GM23338 (cell line): ENCODE measurements around the gene MPP4. TPM values are rescaled to one million over a fixed set of nuclear protein-coding genes. Genes with fewer than 3 reads are reported as not detected.

ENCODE experiments used
- ATAC-seq: fragments of 200-7000 bp; cut with Tn5 transposase; 3 replicates; pipeline ENCODE4 v1.9.1; 2020
- DNase-seq: peaks from one replicate; pipeline ENCODE4 v3.0.0-alpha.2; 2015; ENCODE audit warnings: low spot score
- H2AFZ ChIP-seq: fragments of 200-600 bp; sonication (generic); 2 replicates; pipeline ENCODE4 v1.8.0; 2016; ENCODE audit warnings: antibody characterized with exemption, mild to moderate bottlenecking, moderate library complexity
- H3F3A ChIP-seq: fragments of 200-600 bp; sonication (generic); replicated peaks from 2 replicates; pipeline ENCODE4 v1.8.0; 2017; ENCODE audit warnings: antibody characterized with exemption, mixed run types, low read depth
- H3K27ac ChIP-seq: fragments of 200-600 bp; sonication (generic); 2 replicates; pipeline ENCODE4 v1.6.1; 2016; ENCODE audit warnings: low read depth
- H3K27me3 ChIP-seq: fragments of 200-600 bp; sonication (generic); 2 replicates; pipeline ENCODE4 v1.8.0; 2016; ENCODE audit warnings: mild to moderate bottlenecking, mixed run types, moderate library complexity; ENCODE audit not compliant: insufficient read depth
- H3K36me3 ChIP-seq: fragments of 200-600 bp; sonication (generic); 2 replicates; pipeline ENCODE4 v1.8.0; 2016; ENCODE audit warnings: mild to moderate bottlenecking; ENCODE audit not compliant: insufficient read depth
- H3K4me1 ChIP-seq: fragments of 200-600 bp; sonication (generic); 2 replicates; pipeline ENCODE4 v1.8.0; 2016; ENCODE audit warnings: mild to moderate bottlenecking, moderate library complexity; ENCODE audit not compliant: insufficient read depth
- H3K4me2 ChIP-seq: fragments of 200-600 bp; sonication (generic); 2 replicates; pipeline ENCODE4 v1.7.1; 2017; ENCODE audit warnings: mixed run types
- H3K4me3 ChIP-seq: fragments of 200-600 bp; sonication (generic); 2 replicates; pipeline ENCODE4 v1.6.1; 2016; ENCODE audit warnings: mixed run types
- H3K79me2 ChIP-seq: fragments of 200-600 bp; sonication (generic); replicated peaks from 2 replicates; pipeline ENCODE4 v1.8.0; 2017; ENCODE audit warnings: mild to moderate bottlenecking; ENCODE audit not compliant: insufficient read depth
- H3K9me2 ChIP-seq: fragments of 200-600 bp; sonication (generic); 2 replicates; pipeline ENCODE4 v1.8.0; 2017; ENCODE audit not compliant: insufficient read depth
- H4K20me1 ChIP-seq: fragments of 200-600 bp; sonication (generic); replicated peaks from 2 replicates; pipeline ENCODE4 v1.8.0; 2017; ENCODE audit warnings: mild to moderate bottlenecking; ENCODE audit not compliant: insufficient read depth
- H3K27ac Mint-ChIP-seq: 2 replicates; pipeline ENCODE4 v1.8.0; 2020; ENCODE audit warnings: inconsistent platforms, mild to moderate bottlenecking, moderate library complexity, mixed read lengths
- H3K27me3 Mint-ChIP-seq: 3 replicates; pipeline ENCODE4 v1.8.0; 2022; ENCODE audit warnings: low read depth, mild to moderate bottlenecking, moderate library complexity, mixed read lengths, inconsistent platforms; ENCODE audit not compliant: insufficient read depth, poor library complexity
- H3K36me3 Mint-ChIP-seq: 3 replicates; pipeline ENCODE4 v1.8.0; 2021; ENCODE audit warnings: low read depth, mild to moderate bottlenecking, inconsistent platforms, moderate library complexity, mixed read lengths
- H3K4me1 Mint-ChIP-seq: 3 replicates; pipeline ENCODE4 v1.8.0; 2020; ENCODE audit warnings: mild to moderate bottlenecking, inconsistent platforms, mixed read lengths
- H3K4me3 Mint-ChIP-seq: 3 replicates; pipeline ENCODE4 v1.8.0; 2021; ENCODE audit warnings: moderate library complexity, mild to moderate bottlenecking, inconsistent platforms, mixed read lengths
- H3K9me3 Mint-ChIP-seq: 3 replicates; pipeline ENCODE4 v1.8.0; 2020; ENCODE audit warnings: moderate library complexity, mild to moderate bottlenecking, inconsistent platforms, mixed read lengths
- CREB1 ChIP-seq: fragments of 250-450 bp; sonication (Bioruptor Pico); IDR thresholded peaks from 2 replicates; pipeline ENCODE4 v1.5.0; 2020; ENCODE audit warnings: low read depth, mild to moderate bottlenecking, moderate library complexity
- EZH2 ChIP-seq: fragments of 200-600 bp; sonication (generic); IDR thresholded peaks from one replicate; pipeline ENCODE4 v1.8.0; 2017; ENCODE audit warnings: antibody characterized with exemption, mild to moderate bottlenecking, low read depth; ENCODE audit not compliant: unreplicated experiment
- EZH2phosphoT487 ChIP-seq: fragments of 200-600 bp; sonication (generic); IDR thresholded peaks from one replicate; pipeline ENCODE4 v1.8.1; 2018; ENCODE audit warnings: antibody characterized with exemption; ENCODE audit not compliant: unreplicated experiment
- NANOG ChIP-seq: IDR thresholded peaks from 2 replicates; pipeline ENCODE4 v1.6.1; 2016; ENCODE audit warnings: antibody characterized with exemption, borderline replicate concordance
- POLR2AphosphoS5 ChIP-seq: IDR thresholded peaks from 2 replicates; pipeline ENCODE4 v1.6.1; 2016; ENCODE audit warnings: antibody characterized with exemption, low read depth
- ZNF114 ChIP-seq: fragments of 250-450 bp; sonication (Bioruptor Pico); IDR thresholded peaks from 2 replicates; pipeline ENCODE4 v1.5.0; 2020; ENCODE audit warnings: mild to moderate bottlenecking, moderate library complexity
- polyA plus RNA-seq: library from polyadenylated mRNA; unstranded; fragments of >200 nt; fragmentation: Nextera tagmentation; extraction: Ambion mirVana; gene quantifications from 2 replicates; pipeline ENCODE4 v1.2.1, GENCODE V29; 2016
- total RNA-seq: library from RNA; depleted of rRNA; stranded (reverse); fragments of >200 nt; shearing (Covaris generic); gene quantifications from 2 replicates; pipeline ENCODE4 v1.2.3, GENCODE V29; 2014
- TF ChIP-seq, protein P1 (sequence below): fragments of 250-450 bp; sonication (Bioruptor Pico); IDR thresholded peaks from 2 replicates; pipeline ENCODE4 v1.5.0; 2020; ENCODE audit warnings: mild to moderate bottlenecking, moderate library complexity
- TF ChIP-seq, protein P2 (sequence below), 2 experiments: fragments of 200-600 bp in 1 of 2; sonication (generic) in 1 of 2; conservative IDR thresholded peaks; 2 replicates each; pipeline versions ENCODE4 v1.5.1 to v1.6.1; 2016 to 2017; ENCODE audit warnings: antibody characterized with exemption in 2 of 2, low read depth in 2 of 2, mild to moderate bottlenecking in 2 of 2, moderate library complexity in 1 of 2
- TF ChIP-seq, protein P3 (sequence below): IDR thresholded peaks from 2 replicates; pipeline ENCODE4 v1.6.1; 2016; ENCODE audit warnings: antibody characterized with exemption

The MPP4 gene
- total and polyA plus RNA-seq, 2 experiments from 2014 or later = not detected

DNA sequence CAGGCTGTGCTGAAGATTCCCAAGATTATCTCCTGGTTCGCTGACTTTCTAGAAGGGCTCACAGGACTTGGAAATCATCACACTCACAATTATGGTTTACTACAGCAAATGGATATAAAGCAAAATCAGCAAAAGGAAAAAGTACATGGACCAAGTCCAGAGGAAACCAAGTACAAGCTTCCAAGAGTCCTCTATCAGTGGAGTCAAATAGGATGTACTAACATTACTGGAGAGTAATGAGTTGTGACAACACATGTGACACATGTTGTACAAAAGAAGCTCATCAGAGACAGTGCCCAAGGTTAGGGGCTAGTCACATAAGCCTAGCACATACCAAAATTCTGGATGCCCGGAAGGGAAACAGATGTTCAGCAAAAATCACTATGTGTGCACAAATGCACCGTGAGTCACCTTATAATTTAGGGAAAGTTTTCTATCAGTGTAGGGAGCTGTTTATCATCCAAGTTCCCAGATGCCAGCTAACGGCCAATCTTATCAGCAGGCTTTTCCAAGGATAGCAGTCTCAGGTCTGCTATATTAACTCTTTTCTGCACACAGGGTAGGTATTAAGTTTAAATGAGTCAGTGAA is 64.7 kb downstream of the MPP4 start (continued):
- TF ChIP-seq, protein P1, sequence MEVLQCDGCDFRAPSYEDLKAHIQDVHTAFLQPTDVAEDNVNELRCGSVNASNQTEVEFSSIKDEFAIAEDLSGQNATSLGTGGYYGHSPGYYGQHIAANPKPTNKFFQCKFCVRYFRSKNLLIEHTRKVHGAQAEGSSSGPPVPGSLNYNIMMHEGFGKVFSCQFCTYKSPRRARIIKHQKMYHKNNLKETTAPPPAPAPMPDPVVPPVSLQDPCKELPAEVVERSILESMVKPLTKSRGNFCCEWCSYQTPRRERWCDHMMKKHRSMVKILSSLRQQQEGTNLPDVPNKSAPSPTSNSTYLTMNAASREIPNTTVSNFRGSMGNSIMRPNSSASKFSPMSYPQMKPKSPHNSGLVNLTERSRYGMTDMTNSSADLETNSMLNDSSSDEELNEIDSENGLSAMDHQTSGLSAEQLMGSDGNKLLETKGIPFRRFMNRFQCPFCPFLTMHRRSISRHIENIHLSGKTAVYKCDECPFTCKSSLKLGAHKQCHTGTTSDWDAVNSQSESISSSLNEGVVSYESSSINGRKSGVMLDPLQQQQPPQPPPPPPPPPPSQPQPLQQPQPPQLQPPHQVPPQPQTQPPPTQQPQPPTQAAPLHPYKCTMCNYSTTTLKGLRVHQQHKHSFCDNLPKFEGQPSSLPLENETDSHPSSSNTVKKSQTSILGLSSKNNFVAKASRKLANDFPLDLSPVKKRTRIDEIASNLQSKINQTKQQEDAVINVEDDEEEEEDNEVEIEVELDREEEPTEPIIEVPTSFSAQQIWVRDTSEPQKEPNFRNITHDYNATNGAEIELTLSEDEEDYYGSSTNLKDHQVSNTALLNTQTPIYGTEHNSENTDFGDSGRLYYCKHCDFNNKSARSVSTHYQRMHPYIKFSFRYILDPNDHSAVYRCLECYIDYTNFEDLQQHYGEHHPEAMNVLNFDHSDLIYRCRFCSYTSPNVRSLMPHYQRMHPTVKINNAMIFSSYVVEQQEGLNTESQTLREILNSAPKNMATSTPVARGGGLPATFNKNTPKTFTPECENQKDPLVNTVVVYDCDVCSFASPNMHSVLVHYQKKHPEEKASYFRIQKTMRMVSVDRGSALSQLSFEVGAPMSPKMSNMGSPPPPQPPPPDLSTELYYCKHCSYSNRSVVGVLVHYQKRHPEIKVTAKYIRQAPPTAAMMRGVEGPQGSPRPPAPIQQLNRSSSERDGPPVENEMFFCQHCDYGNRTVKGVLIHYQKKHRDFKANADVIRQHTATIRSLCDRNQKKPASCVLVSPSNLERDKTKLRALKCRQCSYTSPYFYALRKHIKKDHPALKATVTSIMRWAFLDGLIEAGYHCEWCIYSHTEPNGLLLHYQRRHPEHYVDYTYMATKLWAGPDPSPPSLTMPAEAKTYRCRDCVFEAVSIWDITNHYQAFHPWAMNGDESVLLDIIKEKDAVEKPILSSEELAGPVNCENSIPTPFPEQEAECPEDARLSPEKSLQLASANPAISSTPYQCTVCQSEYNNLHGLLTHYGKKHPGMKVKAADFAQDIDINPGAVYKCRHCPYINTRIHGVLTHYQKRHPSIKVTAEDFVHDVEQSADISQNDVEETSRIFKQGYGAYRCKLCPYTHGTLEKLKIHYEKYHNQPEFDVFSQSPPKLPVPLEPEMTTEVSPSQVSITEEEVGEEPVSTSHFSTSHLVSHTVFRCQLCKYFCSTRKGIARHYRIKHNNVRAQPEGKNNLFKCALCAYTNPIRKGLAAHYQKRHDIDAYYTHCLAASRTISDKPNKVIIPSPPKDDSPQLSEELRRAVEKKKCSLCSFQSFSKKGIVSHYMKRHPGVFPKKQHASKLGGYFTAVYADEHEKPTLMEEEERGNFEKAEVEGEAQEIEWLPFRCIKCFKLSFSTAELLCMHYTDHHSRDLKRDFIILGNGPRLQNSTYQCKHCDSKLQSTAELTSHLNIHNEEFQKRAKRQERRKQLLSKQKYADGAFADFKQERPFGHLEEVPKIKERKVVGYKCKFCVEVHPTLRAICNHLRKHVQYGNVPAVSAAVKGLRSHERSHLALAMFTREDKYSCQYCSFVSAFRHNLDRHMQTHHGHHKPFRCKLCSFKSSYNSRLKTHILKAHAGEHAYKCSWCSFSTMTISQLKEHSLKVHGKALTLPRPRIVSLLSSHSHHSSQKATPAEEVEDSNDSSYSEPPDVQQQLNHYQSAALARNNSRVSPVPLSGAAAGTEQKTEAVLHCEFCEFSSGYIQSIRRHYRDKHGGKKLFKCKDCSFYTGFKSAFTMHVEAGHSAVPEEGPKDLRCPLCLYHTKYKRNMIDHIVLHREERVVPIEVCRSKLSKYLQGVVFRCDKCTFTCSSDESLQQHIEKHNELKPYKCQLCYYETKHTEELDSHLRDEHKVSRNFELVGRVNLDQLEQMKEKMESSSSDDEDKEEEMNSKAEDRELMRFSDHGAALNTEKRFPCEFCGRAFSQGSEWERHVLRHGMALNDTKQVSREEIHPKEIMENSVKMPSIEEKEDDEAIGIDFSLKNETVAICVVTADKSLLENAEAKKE (CRISPR knock-in tag) = no peak
- TF ChIP-seq, protein P2, sequence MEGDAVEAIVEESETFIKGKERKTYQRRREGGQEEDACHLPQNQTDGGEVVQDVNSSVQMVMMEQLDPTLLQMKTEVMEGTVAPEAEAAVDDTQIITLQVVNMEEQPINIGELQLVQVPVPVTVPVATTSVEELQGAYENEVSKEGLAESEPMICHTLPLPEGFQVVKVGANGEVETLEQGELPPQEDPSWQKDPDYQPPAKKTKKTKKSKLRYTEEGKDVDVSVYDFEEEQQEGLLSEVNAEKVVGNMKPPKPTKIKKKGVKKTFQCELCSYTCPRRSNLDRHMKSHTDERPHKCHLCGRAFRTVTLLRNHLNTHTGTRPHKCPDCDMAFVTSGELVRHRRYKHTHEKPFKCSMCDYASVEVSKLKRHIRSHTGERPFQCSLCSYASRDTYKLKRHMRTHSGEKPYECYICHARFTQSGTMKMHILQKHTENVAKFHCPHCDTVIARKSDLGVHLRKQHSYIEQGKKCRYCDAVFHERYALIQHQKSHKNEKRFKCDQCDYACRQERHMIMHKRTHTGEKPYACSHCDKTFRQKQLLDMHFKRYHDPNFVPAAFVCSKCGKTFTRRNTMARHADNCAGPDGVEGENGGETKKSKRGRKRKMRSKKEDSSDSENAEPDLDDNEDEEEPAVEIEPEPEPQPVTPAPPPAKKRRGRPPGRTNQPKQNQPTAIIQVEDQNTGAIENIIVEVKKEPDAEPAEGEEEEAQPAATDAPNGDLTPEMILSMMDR (conservative IDR thresholded peaks at IDR 0.05; ENCODE audit: low read depth in 2 of 2) = no peak
- TF ChIP-seq POLR2AphosphoS5 (no peak), NANOG (no peak), CREB1 (CRISPR knock-in tag) (no peak), ZNF114 (CRISPR knock-in tag) (no peak)

DNA sequence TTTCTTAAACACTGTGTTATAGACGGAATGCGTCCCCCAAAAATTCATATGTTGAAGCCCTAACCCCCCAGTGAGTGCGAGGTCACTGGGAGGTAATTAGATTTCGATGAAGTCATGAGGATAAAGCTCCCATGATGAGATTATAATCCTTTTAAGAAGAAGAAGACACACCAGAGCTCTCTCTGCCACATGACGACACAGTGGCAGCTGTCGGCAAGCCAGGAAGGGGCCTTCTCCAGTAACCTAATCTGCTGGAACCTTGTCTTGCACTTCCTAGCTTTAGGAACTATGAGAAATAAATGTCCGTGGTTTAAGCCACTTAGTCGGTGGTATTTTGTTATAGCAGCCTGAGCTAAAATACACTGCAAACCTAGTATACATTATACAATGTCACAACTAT is 67.4 kb downstream of the MPP4 start:
- Histone ChIP-seq H3K4me2 (no peak overlapping the region), H3K4me3 (no peak overlapping the region), H3K9me2 (no peaks in the 10 kb centered on the region), H4K20me1 (0 out of 2 replicates have a peak, but pooled peaks cover 10% of the 10 kb centered on the region), H3K27ac (no peak overlapping the region), H3K79me2 (no peaks in the 10 kb centered on the region), H3K27me3 (no peaks in the 10 kb centered on the region), H3K4me1 (no peaks in the 10 kb centered on the region), H3F3A (no peaks in the 10 kb centered on the region), H3K36me3 (peaks cover 68% of the 10 kb centered on the region), H2AFZ (no peak overlapping the region)
- H3K4me3 Mint-ChIP-seq = no peak overlapping the region
- no peaks in the 10 kb centered on the region for H3K27me3 Mint-ChIP-seq
- H3K9me3 Mint-ChIP-seq = no peaks in the 10 kb centered on the region
- DNase-seq (no peak), ATAC-seq (no peak)
- H3K36me3 Mint-ChIP-seq = peaks cover 63% of the 10 kb centered on the region
- H3K27ac Mint-ChIP-seq = no peak overlapping the region
- no peaks in the 10 kb centered on the region for H3K4me1 Mint-ChIP-seq
- TF ChIP-seq EZH2phosphoT487 (no peak), NANOG (no peak), CREB1 (CRISPR knock-in tag) (no peak), EZH2 (no peak)
- TF ChIP-seq, protein P3, sequence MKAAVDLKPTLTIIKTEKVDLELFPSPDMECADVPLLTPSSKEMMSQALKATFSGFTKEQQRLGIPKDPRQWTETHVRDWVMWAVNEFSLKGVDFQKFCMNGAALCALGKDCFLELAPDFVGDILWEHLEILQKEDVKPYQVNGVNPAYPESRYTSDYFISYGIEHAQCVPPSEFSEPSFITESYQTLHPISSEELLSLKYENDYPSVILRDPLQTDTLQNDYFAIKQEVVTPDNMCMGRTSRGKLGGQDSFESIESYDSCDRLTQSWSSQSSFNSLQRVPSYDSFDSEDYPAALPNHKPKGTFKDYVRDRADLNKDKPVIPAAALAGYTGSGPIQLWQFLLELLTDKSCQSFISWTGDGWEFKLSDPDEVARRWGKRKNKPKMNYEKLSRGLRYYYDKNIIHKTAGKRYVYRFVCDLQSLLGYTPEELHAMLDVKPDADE = no peak
